ENCODE results near the gene DNAH3. TPM values are rescaled to one million over a fixed set of nuclear protein-coding genes. Genes with fewer than 3 reads are reported as not detected.

Gene DNAH3
- total RNA-seq, 2 donors from 2014 or later: 0.40 to 0.82 TPM

DNA sequence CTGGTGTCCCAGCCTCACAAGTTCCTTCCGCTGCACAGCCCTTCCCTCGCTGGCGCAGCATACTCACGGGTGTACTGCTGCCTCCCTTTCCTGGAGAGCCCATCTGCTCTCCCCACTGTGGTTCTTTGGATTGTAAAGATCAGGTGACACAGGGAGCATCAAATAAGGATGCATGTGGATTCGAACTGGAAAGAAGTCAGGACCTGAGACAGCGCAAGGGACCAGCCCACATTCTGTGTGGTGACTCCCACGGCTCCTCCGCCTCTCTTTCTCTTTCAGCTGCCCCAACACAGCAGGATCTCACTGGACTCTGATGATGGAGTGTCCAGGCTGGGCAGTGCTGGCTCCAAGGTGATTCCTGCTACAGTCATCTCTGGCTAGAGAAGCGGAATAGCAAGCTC is 15.9 kb upstream of the DNAH3 start:
- Mint-ChIP-seq H3K27ac (no peak overlapping the region), H3K27me3 (ENCODE audit: insufficient read depth) (no peaks in the 10 kb centered on the region), H3K9me3 (no peaks in the 10 kb centered on the region), H3K4me3 (no peak overlapping the region), H3K36me3 (ENCODE audit: low read depth) (peaks cover 46% of the 10 kb centered on the region), H3K4me1 (no peaks in the 10 kb centered on the region)
- Histone ChIP-seq H3K27ac (ENCODE audit: low read depth, low read length) (no peak overlapping the region), H3K36me3 (ENCODE audit: control insufficient read depth, insufficient read depth, low read length) (peaks cover 70% of the 10 kb centered on the region), H3K9ac (ENCODE audit: extremely low read depth, low read length, poor library complexity, severe bottlenecking) (no peak overlapping the region), H3K4me1 (ENCODE audit: control insufficient read depth, insufficient read depth, low read length) (no peaks in the 10 kb centered on the region), H3K9me3 (ENCODE audit: control insufficient read depth, low read length) (no peaks in the 10 kb centered on the region), H3K27me3 (ENCODE audit: control insufficient read depth, insufficient read depth, low read length, poor library complexity, severe bottlenecking) (no peaks in the 10 kb centered on the region), H3K4me3 (ENCODE audit: low read length) (no peak overlapping the region)
- TF ChIP-seq CTCF (conservative IDR thresholded peaks at IDR 0.05): no peak
- 80 to 95% methylated on average over 4 to 9 of the region's 9 CpGs for WGBS, 2 experiments (ENCODE audit: insufficient coverage in 1 of 2, insufficient read length in 1 of 2)
- peak; percentile 61 for DNase-seq

DNA sequence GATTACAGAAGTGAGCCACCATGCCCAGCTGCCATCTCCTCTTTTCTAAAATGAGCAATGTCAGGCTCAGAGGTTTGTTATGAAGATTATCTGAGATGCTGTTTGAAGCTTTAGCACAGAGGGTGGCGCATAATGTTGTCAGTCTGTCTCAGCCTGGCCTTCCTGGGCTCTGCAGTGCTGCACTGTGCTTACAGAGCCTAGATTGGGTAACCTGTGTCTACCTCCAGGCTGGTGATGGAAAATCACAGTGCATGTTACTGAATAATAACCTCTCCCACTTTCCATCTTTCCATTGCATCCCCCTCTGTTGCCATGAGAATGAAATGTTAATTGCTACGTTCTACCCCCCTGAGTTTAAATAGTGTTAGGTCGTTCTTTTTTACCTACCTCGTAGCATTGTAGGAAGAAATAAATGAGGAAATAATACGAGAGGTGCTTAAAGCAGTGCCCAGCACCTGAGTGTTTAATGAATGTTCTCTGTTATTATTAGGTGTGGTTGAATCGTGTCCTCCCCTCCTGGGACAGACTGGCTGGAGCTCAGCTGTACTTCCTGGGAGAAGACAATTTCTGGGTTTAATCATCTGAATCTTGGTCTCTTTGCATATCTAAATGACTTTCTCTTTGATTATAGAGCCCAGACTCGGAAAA is 14.0 kb upstream of the DNAH3 start:
- 92 to 96% methylated on average over 4 to 7 of the region's 7 CpGs for WGBS, 2 experiments (ENCODE audit: insufficient coverage in 1 of 2, insufficient read length in 1 of 2)

GRCh38 chr16:21163576-21163975 is 12.9 kb upstream of the DNAH3 start:
- Histone ChIP-seq H3K36me3 (ENCODE audit: control insufficient read depth, insufficient read depth, low read length) (peaks cover 58% of the 10 kb centered on the region), H3K9ac (ENCODE audit: extremely low read depth, low read length, poor library complexity, severe bottlenecking) (no peak overlapping the region), H3K4me3 (ENCODE audit: low read length) (no peak overlapping the region), H3K9me3 (ENCODE audit: control insufficient read depth, low read length) (no peaks in the 10 kb centered on the region), H3K27ac (ENCODE audit: low read depth, low read length) (no peak overlapping the region), H3K27me3 (ENCODE audit: control insufficient read depth, insufficient read depth, low read length, poor library complexity, severe bottlenecking) (no peaks in the 10 kb centered on the region), H3K4me1 (ENCODE audit: control insufficient read depth, insufficient read depth, low read length) (no peaks in the 10 kb centered on the region)
- Mint-ChIP-seq H3K4me1 (no peaks in the 10 kb centered on the region), H3K27ac (no peak overlapping the region), H3K36me3 (ENCODE audit: low read depth) (peaks cover 40% of the 10 kb centered on the region), H3K27me3 (ENCODE audit: insufficient read depth) (peaks cover 9% of the 10 kb centered on the region), H3K9me3 (no peaks in the 10 kb centered on the region), H3K4me3 (no peak overlapping the region)
- 80 to 97% methylated on average over 2 to 4 of the region's 4 CpGs for WGBS, 2 experiments (ENCODE audit: insufficient coverage in 1 of 2, insufficient read length in 1 of 2)
- DNase-seq: no peak
- no peak for TF ChIP-seq CTCF (conservative IDR thresholded peaks at IDR 0.05)

More for the DNA sequence above, 14.0 kb upstream of the DNAH3 start:
- H3K4me3 Mint-ChIP-seq: no peak overlapping the region
- no peaks in the 10 kb centered on the region for H3K27me3 ChIP-seq (ENCODE audit: control insufficient read depth, insufficient read depth, low read length, poor library complexity, severe bottlenecking)
- no peaks in the 10 kb centered on the region for H3K9me3 ChIP-seq (ENCODE audit: control insufficient read depth, low read length)
- no peaks in the 10 kb centered on the region for H3K9me3 Mint-ChIP-seq
- no peak for DNase-seq
- H3K27me3 Mint-ChIP-seq (ENCODE audit: insufficient read depth): peaks cover 4% of the 10 kb centered on the region
- no peak overlapping the region for H3K27ac ChIP-seq (ENCODE audit: low read depth, low read length)
- H3K4me1 ChIP-seq (ENCODE audit: control insufficient read depth, insufficient read depth, low read length): no peaks in the 10 kb centered on the region
- no peak for TF ChIP-seq CTCF (conservative IDR thresholded peaks at IDR 0.05)
- H3K27ac Mint-ChIP-seq: no peak overlapping the region
- H3K36me3 Mint-ChIP-seq (ENCODE audit: low read depth): peaks cover 40% of the 10 kb centered on the region
- H3K4me3 ChIP-seq (ENCODE audit: low read length): no peak overlapping the region
- peaks cover 64% of the 10 kb centered on the region for H3K36me3 ChIP-seq (ENCODE audit: control insufficient read depth, insufficient read depth, low read length)
- no peaks in the 10 kb centered on the region for H3K4me1 Mint-ChIP-seq
- no peak overlapping the region for H3K9ac ChIP-seq (ENCODE audit: extremely low read depth, low read length, poor library complexity, severe bottlenecking)

Data from endodermal cell (in vitro differentiated cells).